Glutamatergic neuron (in vitro differentiated cells): ENCODE measurements around the gene AADAC. TPM values are rescaled to one million over a fixed set of nuclear protein-coding genes. Genes with fewer than 3 reads are reported as not detected.

ENCODE experiments used
- DNase-seq: peaks from one replicate; pipeline ENCODE4 v3.0.0; 2022
- H3K27ac Mint-ChIP-seq: one replicate; pipeline ENCODE4 v1.8.0; 2020; ENCODE audit warnings: mild to moderate bottlenecking, mixed read lengths, inconsistent platforms; ENCODE audit not compliant: unreplicated experiment
- H3K27me3 Mint-ChIP-seq: one replicate; pipeline ENCODE4 v1.8.0; 2020; ENCODE audit warnings: mild to moderate bottlenecking, moderate library complexity, mixed read lengths, inconsistent platforms; ENCODE audit not compliant: unreplicated experiment
- H3K36me3 Mint-ChIP-seq: one replicate; pipeline ENCODE4 v1.8.0; 2020; ENCODE audit warnings: mild to moderate bottlenecking, mixed read lengths, inconsistent platforms; ENCODE audit not compliant: unreplicated experiment
- H3K4me1 Mint-ChIP-seq: one replicate; pipeline ENCODE4 v1.8.0; 2020; ENCODE audit warnings: mild to moderate bottlenecking, low read depth, mixed read lengths, inconsistent platforms; ENCODE audit not compliant: unreplicated experiment
- H3K4me3 Mint-ChIP-seq: one replicate; pipeline ENCODE4 v1.8.0; 2020; ENCODE audit warnings: mild to moderate bottlenecking, mixed read lengths, inconsistent platforms; ENCODE audit not compliant: unreplicated experiment
- H3K9me3 Mint-ChIP-seq: one replicate; pipeline ENCODE4 v1.8.0; 2020; ENCODE audit warnings: mild to moderate bottlenecking, moderate library complexity, mixed read lengths, inconsistent platforms; ENCODE audit not compliant: unreplicated experiment
- CTCF ChIP-seq: fragments of 200-600 bp; sonication (generic); IDR thresholded peaks from one replicate; pipeline ENCODE4 v1.5.0; 2021; ENCODE audit not compliant: partially characterized antibody, unreplicated experiment
- total RNA-seq: library from RNA; stranded (reverse); fragmentation: NEBNext Ultra II Directional; extraction: Animal tissue kit (Norgen Biotek cat#: 25700); gene quantifications from one replicate; pipeline ENCODE4 v1.2.1, GENCODE V29; 2021; ENCODE audit not compliant: unreplicated experiment

Gene AADAC
- total RNA-seq, 1 donor from 2014 or later: not detected

GRCh38 chr3:151769175-151769574, 44.7 kb upstream of the AADAC start:
- no peak overlapping the region for H3K27ac Mint-ChIP-seq
- H3K36me3 Mint-ChIP-seq: no peaks in the 10 kb centered on the region
- no peaks in the 10 kb centered on the region for H3K4me1 Mint-ChIP-seq
- no peaks in the 10 kb centered on the region for H3K27me3 Mint-ChIP-seq
- TF ChIP-seq CTCF: no peak
- H3K4me3 Mint-ChIP-seq: no peak overlapping the region
- no peaks in the 10 kb centered on the region for H3K9me3 Mint-ChIP-seq
- no peak for DNase-seq

- Mint-ChIP-seq H3K27ac (no peak overlapping the region), H3K9me3 (no peaks in the 10 kb centered on the region), H3K36me3 (no peaks in the 10 kb centered on the region), H3K4me1 (no peaks in the 10 kb centered on the region), H3K27me3 (no peaks in the 10 kb centered on the region), H3K4me3 (no peak overlapping the region)
- DNase-seq: no peak
- TF ChIP-seq CTCF: no peak
These were observed 43.0 kb upstream of the AADAC start for GRCh38 chr3:151770956-151771355.

- no peaks in the 10 kb centered on the region for H3K9me3 Mint-ChIP-seq
- no peaks in the 10 kb centered on the region for H3K4me1 Mint-ChIP-seq
These were observed 41.0 kb upstream of the AADAC start for GRCh38 chr3:151772825-151773480.

GRCh38 chr3:151774235-151774634, 39.7 kb upstream of the AADAC start:
- Mint-ChIP-seq H3K4me3 (no peak overlapping the region), H3K9me3 (no peaks in the 10 kb centered on the region), H3K27me3 (no peaks in the 10 kb centered on the region), H3K36me3 (no peaks in the 10 kb centered on the region), H3K27ac (no peak overlapping the region), H3K4me1 (no peaks in the 10 kb centered on the region)
- DNase-seq: no peak
- no peak for TF ChIP-seq CTCF

More at GRCh38 chr3:151772825-151773480, 41.0 kb upstream of the AADAC start:
- H3K36me3 Mint-ChIP-seq: no peaks in the 10 kb centered on the region
- no peak for DNase-seq
- no peak overlapping the region for H3K4me3 Mint-ChIP-seq
- no peak for TF ChIP-seq CTCF
- no peak overlapping the region for H3K27ac Mint-ChIP-seq
- no peaks in the 10 kb centered on the region for H3K27me3 Mint-ChIP-seq

GRCh38 chr3:151774910-151775309, 39.0 kb upstream of the AADAC start:
- Mint-ChIP-seq H3K36me3 (no peaks in the 10 kb centered on the region), H3K27me3 (no peaks in the 10 kb centered on the region), H3K4me3 (no peak overlapping the region), H3K4me1 (no peaks in the 10 kb centered on the region), H3K27ac (no peak overlapping the region), H3K9me3 (no peaks in the 10 kb centered on the region)
- no peak for TF ChIP-seq CTCF
- no peak for DNase-seq
